H54 (cell line): ENCODE results near the gene NHERF1.

ENCODE experiments used
- DNase-seq: peaks from one replicate; pipeline ENCODE4 v3.0.0; 2011; ENCODE audit warnings: low spot score, mixed read lengths; ENCODE audit not compliant: insufficient read length
- FAIRE-seq: peaks from 3 replicates; lab custom pipeline; 2011; peaks lifted over from hg19 to GRCh38; lab: Jason Lieb, UNC
- POLR2A ChIP-seq: IDR thresholded peaks from 2 replicates; pipeline ENCODE4 v1.6.1; 2011; ENCODE audit warnings: low read depth, mild to moderate bottlenecking, low read length

The NHERF1 gene

GRCh38 chr17:74818291-74818938 is 70.0 kb downstream of the NHERF1 start:
- no peak for TF ChIP-seq POLR2A
- no peak for FAIRE-seq
- no peak for DNase-seq
